HG03280 (cell line): Measurements from ENCODE around the gene KCNMA1.

Source experiments
- ATAC-seq: cut with Tn5 transposase; IDR thresholded peaks from one replicate; pipeline ENCODE4 v1.9.1; 2021; ENCODE audit warnings: mild to moderate bottlenecking, moderate library complexity; ENCODE audit not compliant: unreplicated experiment

KCNMA1 gene

DNA sequence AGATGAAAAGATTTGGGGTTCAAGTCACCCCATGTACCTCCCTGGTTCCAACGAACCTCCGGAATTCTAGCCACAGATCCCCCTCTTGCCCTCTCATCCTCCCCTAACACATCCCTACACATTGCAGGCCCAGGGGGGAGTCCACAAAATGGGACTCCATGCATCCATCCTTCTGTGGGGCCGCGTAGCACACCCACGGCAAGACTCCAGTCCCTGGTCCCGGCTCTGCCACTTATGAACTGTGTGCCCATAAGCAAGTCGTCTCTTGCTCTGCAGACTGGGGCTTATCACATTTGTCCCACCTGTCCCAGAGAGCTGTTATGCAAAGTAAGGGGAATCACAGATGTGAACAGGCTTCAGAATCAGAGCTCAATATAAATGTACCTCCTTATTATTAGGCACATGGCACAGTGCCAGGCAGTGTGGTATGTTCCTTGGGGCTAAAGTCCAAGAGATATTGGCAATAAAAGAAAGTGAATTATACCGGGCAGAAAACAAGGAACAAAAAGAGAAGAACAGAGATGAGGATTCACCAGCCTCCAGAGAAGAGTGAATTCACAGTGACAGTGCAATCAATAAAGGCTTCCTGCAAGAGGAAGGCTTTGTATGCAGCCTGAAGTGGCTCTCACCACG, 73.9 kb downstream of the KCNMA1 start:
- ATAC-seq, result no peak

DNA sequence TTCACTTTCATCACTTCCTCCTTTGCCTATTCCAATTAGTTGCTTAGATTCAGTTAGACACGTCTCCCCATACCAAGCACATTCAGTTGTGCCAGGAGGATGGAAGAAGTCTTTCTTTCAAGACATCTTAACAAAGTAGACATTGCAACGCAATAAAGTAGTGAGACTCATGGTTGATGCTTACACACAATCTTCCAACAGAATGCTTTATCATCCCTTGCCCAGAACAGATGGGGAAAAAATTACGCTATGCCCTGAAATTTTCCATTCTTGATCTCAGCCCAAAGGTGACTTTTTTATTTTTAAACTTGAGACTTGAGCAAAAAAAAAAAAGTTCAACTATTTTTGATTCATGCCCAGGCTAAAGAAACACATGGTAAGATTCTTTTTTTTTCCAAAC, 74.9 kb downstream of the KCNMA1 start:
- no peak for ATAC-seq

GRCh38 chr10:77561991-77562390, 75.6 kb downstream of the KCNMA1 start:
- no peak for ATAC-seq

- no peak for ATAC-seq
Observed at GRCh38 chr10:77560471-77560870, 77.1 kb downstream of the KCNMA1 start.

- no peak for ATAC-seq
Observed at GRCh38 chr10:77560052-77560451, 77.6 kb downstream of the KCNMA1 start.

- no peak for ATAC-seq
Observed at GRCh38 chr10:77556990-77557601, 80.5 kb downstream of the KCNMA1 start.

DNA sequence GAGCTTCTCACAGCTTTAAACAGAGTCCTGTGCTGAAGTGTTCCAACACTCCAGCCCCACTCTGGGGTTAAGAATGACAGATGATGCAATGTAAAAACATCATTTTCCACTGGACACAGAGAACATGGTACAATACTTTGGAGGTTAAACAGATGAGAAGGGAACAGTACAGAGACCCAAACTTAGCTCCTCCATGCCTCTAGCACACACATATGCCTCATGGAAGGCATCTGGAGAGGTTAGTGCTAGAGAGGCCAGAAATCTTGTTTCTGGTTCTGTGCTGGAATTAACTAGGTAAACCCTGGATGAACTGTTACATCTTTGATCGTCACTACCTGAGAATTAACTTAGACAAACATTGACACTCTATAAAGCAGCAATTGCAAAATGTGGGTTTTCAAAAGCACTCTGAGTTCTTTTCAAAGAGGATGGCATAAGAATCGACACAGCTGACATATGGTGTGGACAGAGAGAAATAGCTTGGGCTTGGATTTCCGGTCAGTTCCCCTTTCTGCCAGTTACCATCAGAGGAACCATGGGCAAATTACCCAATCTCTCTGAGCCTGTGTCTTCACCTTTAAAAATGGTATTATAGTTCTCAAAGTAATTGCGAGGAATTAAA, 81.9 kb downstream of the KCNMA1 start:
- ATAC-seq, result no peak

DNA sequence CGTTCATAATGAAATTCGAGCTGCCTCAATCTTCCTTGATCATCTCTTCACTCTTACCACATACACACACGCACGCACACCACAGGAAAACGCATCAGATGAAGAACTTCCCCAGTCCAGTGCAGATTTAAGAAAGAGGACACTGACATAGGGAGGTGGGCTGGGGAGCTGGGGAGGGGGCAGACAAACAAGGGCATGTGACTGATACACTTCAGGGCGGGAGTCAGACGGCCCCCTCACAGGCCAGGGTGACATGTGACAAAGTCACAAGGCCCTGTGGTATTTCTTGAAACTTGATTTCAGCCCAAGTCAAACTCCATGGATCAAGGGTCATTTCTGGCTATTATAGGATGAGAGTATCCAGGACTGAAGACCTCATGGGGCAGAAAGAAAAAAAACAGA, 82.6 kb downstream of the KCNMA1 start:
- no peak for ATAC-seq

DNA sequence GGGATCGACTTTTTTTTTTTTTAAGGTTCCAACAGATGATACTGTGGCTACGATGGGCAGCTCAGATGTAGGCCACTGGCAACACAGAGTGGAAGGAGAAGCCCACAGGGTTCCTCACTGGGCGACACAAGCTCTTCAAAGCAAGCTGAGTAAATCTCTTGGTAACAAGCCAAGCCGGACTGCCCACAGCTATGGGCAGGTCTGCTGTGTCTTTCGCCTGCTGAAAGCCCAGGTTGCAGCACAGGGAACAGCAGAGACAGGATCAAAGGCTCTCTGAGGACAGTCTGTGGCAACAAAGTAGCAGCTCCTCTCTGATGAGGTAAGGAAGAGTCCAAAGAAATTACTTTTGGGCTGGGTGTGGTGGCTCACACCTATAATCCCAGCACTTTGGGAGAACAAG, 83.6 kb downstream of the KCNMA1 start:
- ATAC-seq, result no peak

DNA sequence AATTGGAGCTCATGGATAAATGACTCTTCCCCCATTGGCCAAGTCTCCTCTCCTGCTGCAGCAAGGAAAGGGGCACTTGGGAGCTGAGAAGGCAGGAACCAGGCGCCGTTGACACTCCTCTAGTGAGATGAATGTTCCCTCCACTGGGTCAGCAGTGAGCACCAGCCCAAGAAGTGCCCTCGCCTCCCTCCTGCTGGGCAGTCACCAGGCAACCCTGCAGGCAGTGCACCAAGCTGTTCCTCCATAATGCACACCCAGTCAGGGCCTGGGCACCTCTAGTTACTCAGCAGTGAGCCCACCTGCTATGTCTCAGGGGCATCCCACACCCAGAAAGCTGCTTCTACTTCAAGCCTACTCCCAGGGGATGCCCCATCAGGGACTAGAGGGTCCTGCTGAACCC, 84.3 kb downstream of the KCNMA1 start:
- no peak for ATAC-seq

DNA sequence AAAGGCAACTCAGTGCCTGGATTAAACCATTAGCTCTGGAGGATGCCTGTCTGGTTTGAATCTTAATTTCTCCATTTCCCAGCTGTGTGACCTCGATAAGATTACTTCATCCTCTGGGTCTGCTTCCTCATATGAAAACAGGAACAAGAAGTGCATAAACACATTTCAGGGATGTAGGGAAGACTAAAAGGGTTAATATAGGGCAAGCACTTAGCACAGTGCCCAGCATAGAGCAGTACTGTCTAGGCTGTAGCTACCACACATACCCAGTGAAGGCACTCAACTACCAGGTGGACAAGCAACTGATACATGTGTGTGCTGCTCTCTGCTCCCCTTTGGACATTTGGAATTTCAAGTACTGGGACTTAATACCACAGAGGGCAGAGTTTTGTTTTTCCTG, 85.4 kb downstream of the KCNMA1 start:
- no peak for ATAC-seq

DNA sequence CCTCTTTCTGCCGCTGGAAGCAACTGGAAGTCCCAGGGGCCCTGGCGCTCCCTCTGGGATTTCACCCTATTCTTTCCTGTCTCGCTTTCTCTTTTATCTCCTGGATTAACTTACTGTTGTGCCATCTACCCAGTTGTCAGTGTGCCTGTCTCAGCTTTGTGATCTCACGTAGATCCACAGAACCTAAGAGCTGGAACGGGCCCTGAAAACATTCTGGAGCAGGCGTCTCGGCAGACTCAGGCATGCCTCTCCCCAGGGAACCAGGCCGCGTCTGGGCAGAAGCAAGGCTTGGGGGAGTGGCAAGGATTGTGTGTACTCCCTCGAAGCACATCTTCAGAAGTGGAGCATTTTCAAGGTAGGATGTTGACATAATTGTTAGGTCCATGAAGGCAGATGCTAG, 87.2 kb downstream of the KCNMA1 start:
- ATAC-seq, result no peak

DNA sequence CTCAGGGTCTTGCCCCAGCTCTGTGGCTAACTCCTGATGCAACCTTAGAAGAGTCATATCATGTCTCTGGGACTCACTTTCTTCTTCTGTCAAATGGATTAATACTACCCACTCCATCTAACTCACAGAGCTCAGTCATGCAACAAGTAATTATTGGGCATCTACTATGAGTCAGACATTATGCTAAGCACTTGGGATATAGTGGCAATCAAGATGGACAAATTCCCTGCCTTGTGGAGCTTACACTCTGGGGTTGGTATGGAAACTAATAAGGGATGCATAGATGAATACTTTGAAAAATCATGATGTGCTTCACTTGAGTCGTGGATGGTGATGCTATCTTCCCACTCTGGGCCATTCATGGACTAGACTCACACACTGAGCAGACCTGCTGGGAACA, 88.9 kb downstream of the KCNMA1 start:
- no peak for ATAC-seq

GRCh38 chr10:77548157-77548556, 89.5 kb downstream of the KCNMA1 start:
- ATAC-seq, result no peak

DNA sequence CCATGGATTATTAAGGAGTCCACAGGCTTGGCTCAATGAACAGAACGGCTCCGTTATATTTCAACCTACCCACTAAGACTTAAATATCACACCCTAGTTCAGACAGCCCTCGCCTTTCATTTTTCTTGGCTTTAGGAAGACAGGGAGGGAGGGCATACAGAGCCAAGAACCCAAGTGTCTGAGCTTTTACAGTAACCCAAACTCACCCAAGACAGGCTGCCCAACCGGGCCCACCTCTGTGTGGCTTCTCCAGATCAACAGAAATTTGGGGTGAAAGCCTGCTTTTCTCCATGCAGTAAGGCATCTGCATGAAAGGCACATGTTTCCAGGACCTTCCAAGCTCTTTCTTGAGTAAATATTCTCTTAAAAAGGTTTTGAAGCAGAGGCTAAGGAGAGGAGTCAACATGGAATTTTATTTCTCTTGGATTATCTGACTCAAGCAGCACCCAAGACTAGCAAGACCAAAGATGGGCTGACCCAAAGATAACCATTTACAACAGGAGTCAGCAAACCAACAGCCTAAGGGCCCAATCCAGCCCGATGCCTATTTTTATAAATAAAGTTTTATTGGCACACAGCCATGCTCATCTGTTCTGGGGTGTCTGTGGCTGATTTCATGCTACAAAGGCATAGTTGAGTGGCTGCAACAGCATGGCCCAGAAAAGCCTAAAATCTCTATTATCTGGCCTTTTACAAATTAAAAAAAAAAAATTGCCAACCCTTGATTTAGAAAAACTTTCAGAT, 90.1 kb downstream of the KCNMA1 start:
- no peak for ATAC-seq

GRCh38 chr10:77546042-77546441, 91.6 kb downstream of the KCNMA1 start:
- ATAC-seq, result no peak

DNA sequence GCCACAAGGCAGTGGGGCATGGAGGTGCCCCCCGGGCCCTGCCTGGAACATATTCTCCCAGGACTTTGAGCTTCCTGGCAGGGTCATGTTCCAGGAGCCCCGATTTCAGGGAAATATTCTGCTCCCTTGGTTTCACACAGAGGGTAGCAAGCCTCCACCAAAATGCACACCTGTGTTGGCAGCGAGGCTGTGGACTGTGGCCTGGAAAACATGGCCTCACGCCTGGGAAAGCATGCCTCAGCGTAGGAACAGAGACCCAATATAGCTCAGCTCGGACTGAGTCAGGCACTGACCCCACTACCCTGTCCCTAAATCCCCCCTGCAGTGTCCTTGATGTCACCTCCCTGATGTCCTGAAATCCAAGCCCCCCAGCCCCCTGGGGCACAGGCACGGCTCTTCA, 92.0 kb downstream of the KCNMA1 start:
- no peak for ATAC-seq

DNA sequence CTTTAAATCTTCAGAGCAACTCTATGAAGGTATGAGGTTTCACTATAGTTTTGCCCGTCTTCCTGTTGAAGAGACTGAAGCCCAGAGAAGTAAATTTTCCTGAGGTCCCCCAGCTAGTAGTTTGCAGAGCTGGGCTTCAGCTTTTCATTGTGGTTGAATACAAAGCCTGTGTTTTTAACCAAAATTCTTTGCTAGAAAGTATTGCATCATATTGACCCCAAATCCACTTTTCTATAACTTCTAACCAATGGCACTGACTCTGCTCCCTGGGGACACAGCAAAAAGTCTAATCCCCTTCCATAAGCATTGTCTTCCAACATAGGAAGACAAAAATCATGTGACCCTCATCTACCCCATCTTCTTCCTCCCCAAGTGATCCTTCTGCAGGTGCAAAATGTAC, 93.0 kb downstream of the KCNMA1 start:
- no peak for ATAC-seq

GRCh38 chr10:77542710-77543259, 94.8 kb downstream of the KCNMA1 start:
- no peak for ATAC-seq

DNA sequence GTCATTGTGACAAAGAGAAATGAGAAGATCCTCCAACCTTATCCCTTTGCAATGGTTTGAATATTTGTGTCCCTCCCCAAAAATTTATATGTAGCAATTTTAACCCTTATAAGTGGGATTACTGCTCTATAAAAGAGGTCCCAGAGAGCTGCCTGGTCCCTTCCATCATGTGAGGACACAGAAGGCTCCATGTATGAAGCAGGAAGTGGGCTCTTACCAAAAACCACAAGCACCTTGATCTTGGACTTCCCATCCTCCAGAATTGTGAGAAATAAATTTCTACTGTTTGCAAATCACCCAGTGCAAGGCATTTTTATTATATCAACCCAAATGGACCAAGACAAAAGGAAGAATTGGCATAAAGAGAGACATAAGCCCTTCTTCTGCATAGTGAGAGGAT, 95.7 kb downstream of the KCNMA1 start:
- no peak for ATAC-seq

DNA sequence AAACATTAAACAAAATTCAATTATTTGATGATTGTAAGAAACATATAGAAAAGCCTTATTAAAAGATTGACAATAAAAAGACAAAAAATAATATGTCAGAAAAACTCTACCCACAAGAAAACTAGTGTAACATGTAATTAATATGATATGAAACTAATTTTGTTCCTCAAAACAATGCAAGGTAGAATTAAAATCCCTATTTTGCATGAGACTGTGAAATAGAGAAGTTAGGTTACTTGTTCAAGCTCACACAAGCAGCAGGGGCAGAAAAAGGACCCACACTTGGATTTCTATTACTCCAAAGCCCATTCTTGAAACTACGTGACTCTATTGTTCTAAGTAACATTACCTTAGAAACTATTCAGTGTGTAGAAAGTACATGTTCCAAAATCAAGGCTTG, 96.4 kb downstream of the KCNMA1 start:
- no peak for ATAC-seq
